H1 (cell line): ENCODE measurements around the gene PTGIR. TPM values are rescaled to one million over a fixed set of nuclear protein-coding genes. Genes with fewer than 3 reads are reported as not detected.

Experiments
- CTCF ChIA-PET: fragments of 300-600 bp; sonication (Branson Sonifier 250); formaldehyde crosslinking; loops from one replicate; lab custom pipeline; 2021; ENCODE audit not compliant: partially characterized antibody; lab: Charles Lee
- POLR2A ChIA-PET: fragments of 300-600 bp; sonication (Branson Sonifier 250); formaldehyde crosslinking; loops from one replicate; lab custom pipeline; 2021; ENCODE audit warnings: inconsistent platforms; ENCODE audit not compliant: partially characterized antibody; lab: Charles Lee
- DNase-seq, 2 experiments: peaks; one replicate each; pipeline versions ENCODE4 v3.0.0 to v3.0.0-alpha.2; 2010 to 2022; ENCODE audit warnings: low spot score in 2 of 2, low read depth in 1 of 2, mixed read lengths in 1 of 2
- FAIRE-seq: peaks from 2 replicates; lab custom pipeline; 2011; peaks lifted over from hg19 to GRCh38; lab: Jason Lieb, UNC
- H2AFZ ChIP-seq: 2 replicates; pipeline ENCODE4 v1.8.1; 2012; ENCODE audit warnings: low read length, inconsistent platforms
- H2AK5ac ChIP-seq: 2 replicates; pipeline ENCODE4 v1.6.1; 2013; ENCODE audit warnings: low read depth, low read length
- H2BK120ac ChIP-seq: replicated peaks from 2 replicates; pipeline ENCODE3; 2013; ENCODE audit warnings: low read depth, low read length, inconsistent platforms
- H2BK12ac ChIP-seq: 2 replicates; pipeline ENCODE4 v1.6.1; 2013; ENCODE audit warnings: low read depth, low read length
- H2BK15ac ChIP-seq: 2 replicates; pipeline ENCODE4 v1.6.1; 2013; ENCODE audit warnings: low read length
- H2BK20ac ChIP-seq: 2 replicates; pipeline ENCODE4 v1.6.1; 2013; ENCODE audit warnings: low read length
- H2BK5ac ChIP-seq: 2 replicates; pipeline ENCODE4 v1.6.1; 2013; ENCODE audit warnings: low read depth, low read length
- H3K14ac ChIP-seq: 2 replicates; pipeline ENCODE4 v1.6.1; 2013; ENCODE audit warnings: inconsistent platforms; ENCODE audit not compliant: insufficient read length
- H3K18ac ChIP-seq: 2 replicates; pipeline ENCODE4 v1.6.1; 2013; ENCODE audit warnings: low read length; ENCODE audit errors: extremely low read depth
- H3K23ac ChIP-seq: 2 replicates; pipeline ENCODE4 v1.6.1; 2013; ENCODE audit warnings: inconsistent platforms; ENCODE audit not compliant: insufficient read length
- H3K23me2 ChIP-seq: 2 replicates; pipeline ENCODE4 v1.6.1; 2013; ENCODE audit warnings: low read depth, low read length
- H3K27ac ChIP-seq: 2 replicates; pipeline ENCODE4 v1.6.1; 2011; ENCODE audit warnings: low read depth, low read length, inconsistent platforms
- H3K27me3 ChIP-seq, 4 experiments: replicated peaks in 1 of 4; 1 replicate in 1 of 4; 2 replicates in 3 of 4; pipeline versions ENCODE4 v1.6.1 to v1.8.1; 2011 to 2013; ENCODE audit warnings: low read length in 3 of 4, mild to moderate bottlenecking in 3 of 4, inconsistent platforms in 2 of 4, mixed read lengths in 2 of 4, moderate library complexity in 1 of 4; ENCODE audit not compliant: control insufficient read depth in 3 of 4, insufficient read depth in 3 of 4; ENCODE audit errors: extremely low read depth in 1 of 4
- H3K36me3 ChIP-seq, 4 experiments: 2 replicates each; pipeline versions ENCODE4 v1.6.1 to v1.8.1; 2011 to 2013; ENCODE audit warnings: mild to moderate bottlenecking in 4 of 4, low read length in 3 of 4, moderate library complexity in 2 of 4, control low read depth in 1 of 4, inconsistent platforms in 1 of 4; ENCODE audit not compliant: insufficient read depth in 4 of 4, control insufficient read depth in 2 of 4
- H3K4ac ChIP-seq: replicated peaks from 2 replicates; pipeline ENCODE3; 2013; ENCODE audit warnings: low read length, low read depth, mixed read lengths, inconsistent platforms; ENCODE audit not compliant: insufficient read length
- H3K4me1 ChIP-seq, 4 experiments: replicated peaks in 1 of 4; 1 replicate in 1 of 4; 2 replicates in 3 of 4; pipeline versions ENCODE4 v1.6.1 to v1.8.1; 2011 to 2013; ENCODE audit warnings: low read length in 3 of 4, inconsistent platforms in 2 of 4, mixed read lengths in 1 of 4; ENCODE audit not compliant: insufficient read depth in 4 of 4, control insufficient read depth in 3 of 4
- H3K4me2 ChIP-seq, 2 experiments: 2 replicates each; pipeline versions ENCODE4 v1.6.1 to v1.8.1; 2011 to 2013; ENCODE audit warnings: low read depth in 2 of 2, low read length in 2 of 2, control low read depth in 1 of 2, inconsistent platforms in 1 of 2, mild to moderate bottlenecking in 1 of 2; ENCODE audit not compliant: insufficient read depth in 1 of 2
- H3K4me3 ChIP-seq, 4 experiments: fragments of 200-600, 300-600 bp in 1 of 4; sonication (generic), shearing (Covaris generic), sonication (Bioruptor Twin) in 1 of 4; 2 replicates each; pipeline versions ENCODE4 v1.5.1 to v1.8.1; 2011 to 2016; ENCODE audit warnings: low read length in 4 of 4, low read depth in 3 of 4, control low read depth in 2 of 4, inconsistent platforms in 2 of 4, mild to moderate bottlenecking in 2 of 4, mixed read lengths in 1 of 4, moderate library complexity in 1 of 4; ENCODE audit not compliant: insufficient read depth in 2 of 4; ENCODE audit errors: extremely low read depth in 1 of 4
- H3K56ac ChIP-seq: replicated peaks from 2 replicates; pipeline ENCODE3; 2013; ENCODE audit warnings: low read depth, mild to moderate bottlenecking, mixed read lengths, low read length, inconsistent platforms; ENCODE audit not compliant: insufficient read length
- H3K79me1 ChIP-seq: 2 replicates; pipeline ENCODE4 v1.6.1; 2013; ENCODE audit warnings: low read depth, low read length, control low read depth
- H3K79me2 ChIP-seq, 2 experiments: 2 replicates each; pipeline versions ENCODE4 v1.6.1 to v1.8.1; 2012 to 2013; ENCODE audit warnings: low read length in 2 of 2, mild to moderate bottlenecking in 2 of 2, inconsistent platforms in 1 of 2; ENCODE audit not compliant: insufficient read depth in 2 of 2, control insufficient read depth in 1 of 2
- H3K9ac ChIP-seq, 4 experiments: replicated peaks in 1 of 4; 1 replicate in 1 of 4; 2 replicates in 3 of 4; pipeline versions ENCODE4 v1.6.1 to v1.8.1; 2011 to 2013; ENCODE audit warnings: low read depth in 3 of 4, low read length in 3 of 4, control low read depth in 2 of 4, mild to moderate bottlenecking in 2 of 4, moderate library complexity in 2 of 4, inconsistent platforms in 1 of 4; ENCODE audit errors: extremely low read depth in 1 of 4
- H3K9me3 ChIP-seq, 2 experiments: 2 replicates each; pipeline versions ENCODE4 v1.6.1 to v1.8.1; 2012 to 2013; ENCODE audit warnings: mild to moderate bottlenecking in 2 of 2, moderate library complexity in 2 of 2, control low read depth in 1 of 2, inconsistent platforms in 1 of 2, low read depth in 1 of 2, low read length in 1 of 2, mixed read lengths in 1 of 2; ENCODE audit not compliant: insufficient read depth in 2 of 2
- H4K20me1 ChIP-seq, 2 experiments: replicated peaks in 1 of 2; 2 replicates each; pipeline versions ENCODE3 to v1.8.1; 2011 to 2013; ENCODE audit warnings: inconsistent platforms in 2 of 2, low read length in 2 of 2, mild to moderate bottlenecking in 1 of 2; ENCODE audit not compliant: insufficient read depth in 2 of 2, control insufficient read depth in 1 of 2
- H4K5ac ChIP-seq: 2 replicates; pipeline ENCODE4 v1.6.1; 2013; ENCODE audit warnings: low read length, low read depth, mixed read lengths, inconsistent platforms; ENCODE audit not compliant: insufficient read length
- H4K8ac ChIP-seq: 2 replicates; pipeline ENCODE4 v1.8.0; 2013; ENCODE audit warnings: mild to moderate bottlenecking, moderate library complexity, low read length, inconsistent platforms; ENCODE audit not compliant: insufficient read depth; ENCODE audit errors: extremely low read depth
- H4K91ac ChIP-seq: replicated peaks from 2 replicates; pipeline ENCODE3; 2013; ENCODE audit warnings: low read length, mixed read lengths, inconsistent platforms; ENCODE audit not compliant: insufficient read length
- PHF8 ChIP-seq: fragments of 200-600 bp; sonication (generic); conservative IDR thresholded peaks from 2 replicates; pipeline ENCODE4 v1.7.1; 2012; ENCODE audit warnings: low read depth, mild to moderate bottlenecking, inconsistent platforms, low read length, moderate library complexity
- RBBP5 ChIP-seq: IDR thresholded peaks from 2 replicates; pipeline ENCODE4 v1.7.1; 2012; ENCODE audit warnings: low read depth, mild to moderate bottlenecking, inconsistent platforms, low read length, moderate library complexity, borderline replicate concordance
- SUZ12 ChIP-seq: fragments of 200-600 bp; sonication (generic); IDR thresholded peaks from 2 replicates; pipeline ENCODE4 v1.6.1; 2012; ENCODE audit warnings: mild to moderate bottlenecking, inconsistent platforms, low read length, moderate library complexity, mixed read lengths
- WGBS, 2 experiments: shearing (Covaris generic) in 1 of 2; methylation state at CpG; one replicate each; pipeline versions ENCODE4 v1.1.6 to v1.1.7; 2013 to 2015; ENCODE audit warnings: low lambda C conversion rate in 2 of 2, mixed read lengths in 2 of 2, inconsistent platforms in 1 of 2, low coverage in 1 of 2, missing lambda C conversion rate in 1 of 2; ENCODE audit not compliant: insufficient replicate concordance in 2 of 2, insufficient coverage in 1 of 2, insufficient read length in 1 of 2; ENCODE audit errors: extremely low coverage in 1 of 2, missing lambda C conversion rate in 1 of 2; 5-methylcytosine and 5-hydroxymethylcytosine counted together
- polyA plus RNA-seq, 7 experiments: library from polyadenylated mRNA; depleted of rRNA in 3 of 7; stranded (reverse) in 5 of 7; unstranded in 2 of 7; fragments of >200 nt in 5 of 7; fragments of 200-250 nt in 2 of 7; gene quantifications; 1 replicate in 5 of 7; 2 replicates in 1 of 7; 4 replicates in 1 of 7; pipeline versions ENCODE4 v1.2.1 to v1.2.3, GENCODE V29; 2011 to 2013; ENCODE audit warnings: missing spikeins in 2 of 7, mixed read lengths in 2 of 7
- total RNA-seq: library from RNA; stranded (reverse); fragmentation: NEBNext Ultra II Directional; extraction: Animal tissue kit (Norgen Biotek cat#: 25700); gene quantifications from 2 replicates; pipeline ENCODE4 v1.2.1, GENCODE V29; 2021

The PTGIR gene
- total and polyA plus RNA-seq, 2 of the 8 experiments (the other 6 are each of a cell fraction or from before 2014, with no cell fraction given), result 0.15 TPM; not detected in 1

- Histone ChIP-seq H3K4ac (no peak overlapping the region), H2AFZ (no peak overlapping the region), H2BK20ac (no peak overlapping the region), H3K4me1 (peaks cover 4 to 22% (median 13%) of the 10 kb centered on the region in 4 experiments), H4K5ac (no peak overlapping the region), H3K27me3 (peaks cover 0 to 17% (median 11%) of the 10 kb centered on the region in 4 experiments; a peak in 4 of 7 replicates), H3K14ac (no peak overlapping the region), H3K36me3 (no peaks in the 10 kb centered on the region), H3K56ac (no peak overlapping the region), H4K8ac (no peak overlapping the region), H3K18ac (peak overlapping the region; percentile 5; the same call in 1 of the 2 replicates), H3K4me3 (peak overlapping the region; percentile 47 to 71 (median 54)), H3K79me1 (no peaks in the 10 kb centered on the region), H3K79me2 (no peaks in the 10 kb centered on the region), H3K23ac (no peak overlapping the region), H2AK5ac (no peak overlapping the region), H3K4me2 (peak overlapping the region; percentile 87 to 98), H3K9me3 (no peaks in the 10 kb centered on the region), H2BK12ac (peak overlapping the region; percentile 62; the same call in 1 of the 2 replicates), H3K9ac (no peak overlapping the region), H2BK15ac (0 out of 2 replicates have a peak overlapping the region, but pooled peaks have one; percentile 53), H2BK5ac (no peak overlapping the region), H4K20me1 (peaks cover 0 to 2% of the 10 kb centered on the region in 2 experiments), H4K91ac (no peak overlapping the region), H2BK120ac (no peak overlapping the region), H3K27ac (no peak overlapping the region), H3K23me2 (peaks cover 12% of the 10 kb centered on the region; the same call in 1 of the 2 replicates)
- DNase-seq (peak in 1 of 2 experiments; percentile 71), FAIRE-seq (no peak)
- POLR2A ChIA-PET, result interaction anchor here (0.6 to 1.9 kb wide), 12 partner anchors 9 to 129 kb away, joined by 3 to 7 read pairs (median 3); partner anchors contain the start of genes PTGIR and SLC1A5
- WGBS, 2 experiments, result 5% methylated on average over 6 of the region's 28 CpGs; no CpG with 5 or more reads in 1 of the 2 experiments
- CTCF ChIA-PET, result interaction anchor here (0.5 to 18.2 kb wide), 10 partner anchors 11 to 1045 kb away, joined by 3 to 341 read pairs (median 4); no protein-coding TSS in a partner anchor
- TF ChIP-seq RBBP5, result peak; percentile 71
- 0 out of 2 replicates have a peak, but pooled peaks have one; percentile 9 for TF ChIP-seq SUZ12
- TF ChIP-seq PHF8, result 0 out of 2 replicates have a peak, but pooled peaks have one; percentile 4
These were observed 34.5 kb upstream of the PTGIR start for GRCh38 chr19:46659151-46660007.
